D721Med (cell line): Measurements from ENCODE around the gene ABI3BP.

Source experiments
- DNase-seq: peaks from one replicate; pipeline ENCODE4 v3.0.0; 2011; ENCODE audit warnings: low spot score; ENCODE audit not compliant: insufficient read length
- FAIRE-seq: peaks from 2 replicates; lab custom pipeline; 2011; peaks lifted over from hg19 to GRCh38; lab: Jason Lieb, UNC
- TF ChIP-seq, protein P1 (sequence below): IDR thresholded peaks from 2 replicates; pipeline ENCODE4 v1.5.1; 2012; ENCODE audit warnings: mild to moderate bottlenecking, control low read depth; ENCODE audit not compliant: insufficient read depth; ENCODE audit errors: missing control alignments

The ABI3BP gene

DNA sequence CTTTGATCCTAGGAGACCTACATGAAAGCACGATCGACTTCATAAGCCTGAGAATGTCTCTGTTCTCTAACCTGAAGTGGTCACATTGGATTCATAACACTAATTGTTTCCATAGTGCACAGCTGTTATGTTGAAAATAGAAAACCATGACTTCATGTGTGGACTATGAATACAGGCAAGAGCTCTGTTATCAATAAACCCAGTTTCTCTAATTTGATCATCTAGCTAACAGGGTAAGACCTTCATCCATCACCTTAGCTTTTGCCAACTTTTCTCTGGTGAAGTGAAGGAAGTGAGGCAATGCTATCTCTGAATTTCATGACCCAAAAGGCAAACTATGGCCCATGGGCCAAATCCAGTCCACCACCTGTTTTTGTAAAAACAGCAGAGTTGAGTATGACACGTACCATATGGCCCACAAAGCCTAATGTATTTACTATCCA, 27.2 kb downstream of the ABI3BP start:
- FAIRE-seq: no peak
- TF ChIP-seq, protein P1, sequence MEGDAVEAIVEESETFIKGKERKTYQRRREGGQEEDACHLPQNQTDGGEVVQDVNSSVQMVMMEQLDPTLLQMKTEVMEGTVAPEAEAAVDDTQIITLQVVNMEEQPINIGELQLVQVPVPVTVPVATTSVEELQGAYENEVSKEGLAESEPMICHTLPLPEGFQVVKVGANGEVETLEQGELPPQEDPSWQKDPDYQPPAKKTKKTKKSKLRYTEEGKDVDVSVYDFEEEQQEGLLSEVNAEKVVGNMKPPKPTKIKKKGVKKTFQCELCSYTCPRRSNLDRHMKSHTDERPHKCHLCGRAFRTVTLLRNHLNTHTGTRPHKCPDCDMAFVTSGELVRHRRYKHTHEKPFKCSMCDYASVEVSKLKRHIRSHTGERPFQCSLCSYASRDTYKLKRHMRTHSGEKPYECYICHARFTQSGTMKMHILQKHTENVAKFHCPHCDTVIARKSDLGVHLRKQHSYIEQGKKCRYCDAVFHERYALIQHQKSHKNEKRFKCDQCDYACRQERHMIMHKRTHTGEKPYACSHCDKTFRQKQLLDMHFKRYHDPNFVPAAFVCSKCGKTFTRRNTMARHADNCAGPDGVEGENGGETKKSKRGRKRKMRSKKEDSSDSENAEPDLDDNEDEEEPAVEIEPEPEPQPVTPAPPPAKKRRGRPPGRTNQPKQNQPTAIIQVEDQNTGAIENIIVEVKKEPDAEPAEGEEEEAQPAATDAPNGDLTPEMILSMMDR: no peak

GRCh38 chr3:100963041-100963440, 30.2 kb downstream of the ABI3BP start:
- TF ChIP-seq, protein P1: no peak
- FAIRE-seq (no peak), DNase-seq (no peak)

More for the DNA sequence above, 27.2 kb downstream of the ABI3BP start:
- DNase-seq: no peak

DNA sequence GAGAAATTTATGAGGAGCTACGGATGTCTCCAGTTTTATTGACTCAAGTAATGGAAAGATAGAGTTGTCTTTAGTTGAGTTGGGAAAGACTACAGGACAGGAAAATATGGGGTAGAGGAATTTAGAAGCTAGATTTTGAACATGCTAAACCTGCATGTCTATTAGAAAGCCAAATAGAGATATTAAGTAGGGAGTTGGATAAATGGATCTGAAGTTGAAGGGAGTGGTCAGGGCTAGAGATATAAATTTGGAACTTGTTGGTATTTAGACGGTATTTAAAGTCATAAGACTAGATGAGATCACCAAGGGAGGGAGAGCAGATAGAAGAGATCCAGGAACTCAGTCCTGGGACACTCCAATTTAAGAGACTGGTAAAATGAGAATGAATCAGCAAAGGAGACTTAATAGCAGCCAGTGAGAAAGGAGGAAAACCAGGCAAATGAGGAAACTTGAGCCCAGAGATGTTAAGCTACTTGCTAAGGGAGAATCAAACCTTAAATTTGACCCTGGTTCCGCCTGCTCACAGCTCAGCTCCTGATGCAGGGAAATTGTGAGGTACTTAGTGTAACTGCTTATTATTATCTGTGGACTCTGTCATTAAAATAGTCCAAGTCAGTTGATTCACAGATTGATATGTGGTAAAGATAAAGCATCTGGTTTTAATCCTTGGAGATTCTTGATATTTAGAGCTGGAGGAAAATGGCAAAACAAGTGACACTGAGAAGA, 35.8 kb downstream of the ABI3BP start:
- TF ChIP-seq, protein P1: no peak
- no peak for FAIRE-seq
- no peak for DNase-seq

DNA sequence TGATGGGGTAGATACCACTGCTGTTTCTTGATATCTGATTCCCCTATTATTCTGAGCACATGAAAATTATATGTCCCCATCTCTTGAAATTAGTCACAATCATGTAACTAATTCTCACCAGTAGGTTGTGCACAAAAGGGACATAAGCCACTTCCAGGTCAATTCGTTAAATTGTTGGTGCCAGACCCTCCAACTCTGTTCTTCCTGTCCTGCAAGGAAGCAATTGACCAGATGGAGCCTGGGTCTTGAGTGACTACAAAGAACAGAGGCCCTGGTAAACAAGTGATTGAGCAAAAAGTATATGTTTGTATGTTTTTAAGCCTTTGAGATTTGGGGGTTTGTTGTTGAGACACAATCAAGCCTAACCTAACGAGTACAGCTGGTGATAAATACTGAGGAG, 36.9 kb downstream of the ABI3BP start:
- no peak for DNase-seq
- FAIRE-seq: no peak
- TF ChIP-seq, protein P1: no peak

DNA sequence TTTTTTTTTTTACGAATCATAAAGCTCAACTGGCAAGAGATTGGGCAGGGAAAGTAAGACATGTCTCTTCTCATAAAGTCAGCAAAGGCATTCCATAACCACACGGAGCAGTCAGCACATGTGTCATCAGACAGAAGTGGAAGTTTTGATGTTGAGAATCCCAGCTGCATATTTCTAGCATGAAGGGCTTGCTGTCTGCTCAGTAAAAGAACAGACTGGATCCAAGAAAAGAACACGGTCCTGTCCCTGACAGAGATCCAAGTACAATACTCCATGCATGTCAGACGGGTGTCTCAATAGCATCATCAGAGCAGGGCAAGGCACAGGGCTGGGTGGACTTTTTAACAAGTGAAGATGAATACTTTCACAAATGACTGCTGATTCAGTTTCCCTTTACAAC, 38.2 kb downstream of the ABI3BP start:
- no peak for FAIRE-seq
- TF ChIP-seq, protein P1: no peak
- no peak for DNase-seq

DNA sequence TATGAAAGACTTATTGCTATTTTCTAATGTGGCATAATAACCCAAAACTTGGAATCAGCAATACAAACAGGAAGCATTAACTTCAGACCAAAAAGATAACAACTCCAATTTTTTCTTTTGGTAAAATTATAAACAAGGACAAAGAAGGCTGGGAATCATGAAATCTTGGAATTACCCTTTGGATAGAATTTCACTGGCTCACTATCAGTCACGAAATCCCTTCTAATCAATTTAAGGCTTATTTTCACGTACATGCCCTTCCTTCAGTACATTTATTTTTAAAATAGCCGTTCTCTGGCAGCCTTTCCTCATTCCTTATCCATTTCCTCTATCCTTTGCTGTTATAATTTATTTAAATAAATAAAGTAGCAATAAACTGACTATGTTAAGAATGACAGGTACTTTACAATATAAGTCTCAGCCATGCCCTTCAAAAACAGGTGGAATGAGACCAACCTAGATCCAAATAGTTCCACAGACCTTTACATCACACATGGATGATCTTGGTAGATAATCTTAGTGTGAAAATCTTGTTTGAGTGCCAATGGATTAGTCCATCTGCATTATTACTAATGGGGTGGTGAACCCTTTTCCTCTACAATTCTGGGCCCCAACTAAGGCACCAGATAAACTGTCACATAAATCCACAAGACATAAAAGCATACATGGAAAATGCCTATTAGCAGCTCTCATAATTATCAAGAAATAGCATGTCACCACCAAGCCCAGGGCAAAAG, 38.9 kb downstream of the ABI3BP start:
- FAIRE-seq (no peak), DNase-seq (no peak)
- TF ChIP-seq, protein P1: no peak

GRCh38 chr3:100953103-100953502, 40.1 kb downstream of the ABI3BP start:
- no peak for FAIRE-seq
- no peak for DNase-seq
- TF ChIP-seq, protein P1: no peak
